HTR-8/SVneo (cell line): ENCODE data around the gene LIG1.
A peak's percentile ranks its signal among the peaks of the same experiment; 100 is the strongest.

Experiments
- DNase-seq: peaks from one replicate; pipeline ENCODE4 v3.0.0; 2011; ENCODE audit warnings: low spot score, mixed read lengths; ENCODE audit not compliant: insufficient read length
- FAIRE-seq: peaks from 2 replicates; lab custom pipeline; 2011; peaks lifted over from hg19 to GRCh38; lab: Jason Lieb, UNC

LIG1 gene

DNA sequence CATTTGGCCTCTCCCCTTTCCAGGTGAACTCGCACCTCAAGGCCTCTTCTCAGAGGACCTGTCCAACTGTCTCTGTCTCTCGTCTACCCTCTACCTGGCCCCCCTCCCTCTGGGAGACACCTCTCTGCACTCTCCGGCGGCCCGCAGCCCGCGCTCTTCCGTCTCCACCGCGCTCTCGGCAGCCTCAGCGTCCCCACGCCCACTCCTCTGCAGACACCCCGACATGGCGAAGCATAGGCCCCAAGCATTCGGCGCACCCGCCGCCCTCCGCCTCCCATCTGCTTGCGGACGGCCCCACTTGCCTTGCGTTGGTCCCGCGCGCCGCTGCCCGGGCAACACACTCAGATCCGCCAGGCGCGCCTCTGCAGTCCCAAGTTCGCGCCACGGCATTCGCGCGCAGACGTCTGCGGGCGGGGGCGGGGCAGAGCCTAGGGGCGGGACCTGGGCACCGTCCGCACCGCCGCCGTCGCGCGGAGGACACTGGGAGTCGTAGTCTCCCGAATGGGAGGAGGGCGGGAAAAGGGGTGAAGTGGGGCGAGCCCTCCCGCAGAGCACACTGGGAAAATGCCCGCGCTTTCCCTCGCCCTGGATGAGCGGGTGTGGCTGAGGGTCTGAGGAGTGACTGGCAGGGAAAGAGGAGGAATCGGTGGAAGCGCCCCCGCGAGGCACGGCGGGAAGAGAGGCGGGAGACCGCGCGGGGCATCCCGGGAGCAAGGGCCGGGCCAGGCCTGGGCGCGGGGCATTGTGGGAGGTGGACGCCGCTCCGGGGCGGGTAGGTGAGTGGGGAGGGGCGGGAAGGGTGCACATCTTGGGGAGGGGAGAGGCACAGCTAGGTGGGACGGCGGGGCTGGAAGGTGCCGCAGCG, at the start of gene LIG1, which contains the start of gene ZSWIM9:
LIG1 (minus strand) TSS at position 406 of the 865 bp plus-strand sequence. CDS start 4,778 bp downstream, outside the sequence.
ZSWIM9 (plus strand) TSS at position 742 of the 865 bp plus-strand sequence. CDS start 1,123 bp downstream, outside the sequence.
- FAIRE-seq (peak; percentile 98), DNase-seq (peak; percentile 95)

DNA sequence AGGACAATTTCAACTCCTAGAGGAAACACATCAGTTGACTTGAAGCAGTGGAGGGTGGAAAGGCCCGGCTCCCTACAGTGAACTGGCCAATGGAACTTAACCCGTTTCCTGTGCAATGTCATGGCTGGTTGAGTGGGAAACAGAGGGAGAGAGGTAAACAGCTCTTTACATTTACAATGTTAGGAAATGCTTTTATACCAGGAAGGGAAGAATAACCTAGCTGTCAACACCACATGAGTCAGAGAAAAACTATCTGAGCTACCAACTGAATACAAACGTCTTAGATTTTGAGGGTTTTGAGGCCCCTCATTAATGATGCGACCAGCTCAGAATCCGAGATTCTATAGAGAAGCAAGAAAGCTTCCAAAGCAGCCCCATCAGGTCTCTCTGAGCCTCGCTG, 48.9 kb upstream of the LIG1 start:
- DNase-seq = peak; percentile 42
- peak; percentile 74 for FAIRE-seq

DNA sequence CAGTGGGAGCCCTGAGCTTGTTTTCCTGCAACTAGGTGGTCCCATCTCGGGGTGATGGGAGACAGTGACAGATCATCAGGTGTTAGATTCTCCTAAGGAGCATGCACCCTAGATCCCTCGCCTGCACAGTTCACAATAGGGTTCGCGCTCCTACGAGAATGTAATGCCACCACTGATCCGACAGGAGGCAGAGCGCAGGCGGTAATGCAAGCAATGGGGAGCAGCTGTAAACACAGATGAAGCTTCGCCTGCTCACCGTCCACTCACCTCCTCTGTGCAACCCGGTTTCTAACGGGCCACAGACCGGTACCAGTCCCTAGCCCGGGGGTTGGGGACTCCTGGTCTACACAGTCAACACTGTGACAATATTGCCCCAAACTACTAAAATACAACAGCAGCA, 46.8 kb upstream of the LIG1 start:
- FAIRE-seq = no peak
- no peak for DNase-seq

DNA sequence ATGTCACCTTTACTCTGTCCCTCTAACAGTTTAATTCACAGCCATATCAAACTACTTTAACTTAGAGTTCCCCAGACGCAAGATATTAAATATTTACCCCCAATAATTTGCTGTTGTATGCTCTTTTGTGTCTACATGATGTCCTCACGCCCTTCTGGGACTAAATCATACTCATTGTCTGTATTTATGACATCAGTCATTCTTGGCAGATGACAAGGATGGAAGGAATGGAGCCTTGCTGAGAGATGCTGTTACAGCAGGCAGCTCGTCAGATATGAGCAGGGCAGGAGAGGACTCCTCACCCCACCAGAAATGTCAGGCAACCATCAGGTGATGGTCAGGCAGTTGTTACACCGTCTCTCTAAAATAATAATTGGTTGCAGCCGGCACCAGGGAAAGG, 43.8 kb upstream of the LIG1 start:
- FAIRE-seq (no peak), DNase-seq (no peak)

DNA sequence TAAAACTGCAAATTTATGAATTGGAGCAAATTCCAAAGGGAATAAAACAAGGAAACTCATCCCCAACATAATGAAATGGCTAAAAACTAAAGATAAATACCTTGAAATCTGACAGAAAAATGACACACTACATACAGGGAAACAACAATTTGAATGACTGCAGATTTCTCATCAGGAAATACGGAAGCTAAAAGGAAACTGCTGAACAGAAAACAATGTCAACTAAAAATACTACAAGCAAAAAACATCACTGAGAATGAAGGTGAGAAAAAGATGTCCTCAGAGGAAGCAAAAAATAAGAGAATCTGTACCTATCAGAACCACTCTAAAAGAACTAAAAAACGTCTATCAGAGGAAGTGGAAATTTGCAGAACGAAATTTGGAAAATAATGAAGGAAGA, 39.9 kb upstream of the LIG1 start:
- no peak for FAIRE-seq

DNA sequence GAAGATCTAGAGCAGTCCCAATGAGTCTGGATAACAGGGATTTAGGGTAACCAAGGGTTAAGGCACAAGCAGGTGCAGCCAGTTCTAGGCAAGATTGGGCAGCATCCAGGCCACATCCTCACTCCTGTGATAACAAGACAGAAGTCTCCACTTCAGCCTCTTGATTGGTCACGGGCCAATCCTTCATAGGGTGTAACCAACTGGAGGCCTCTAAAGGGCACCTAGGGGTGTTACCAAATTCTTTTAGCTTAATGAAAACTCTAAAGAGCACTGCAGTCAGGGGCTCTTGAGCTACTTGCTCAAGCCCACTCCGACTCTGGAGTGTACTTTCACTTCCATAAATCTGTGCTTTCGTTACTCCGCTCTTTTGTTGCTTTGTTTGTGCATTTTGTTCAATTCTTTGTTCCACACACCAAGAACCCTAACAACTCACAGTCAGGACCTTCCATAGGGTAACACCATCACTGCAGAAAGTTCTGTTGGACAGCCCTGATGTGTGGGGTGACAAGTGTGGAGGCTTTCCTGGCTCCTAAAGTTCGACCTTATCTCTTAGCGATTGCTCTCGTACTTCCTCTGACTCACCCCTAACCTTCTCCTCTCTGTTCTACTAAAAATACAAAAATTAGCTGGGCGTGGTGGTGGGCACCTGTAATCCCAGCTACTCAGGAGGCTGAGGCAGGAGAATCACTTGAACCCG, 36.4 kb upstream of the LIG1 start:
- DNase-seq = no peak

More for the DNA sequence above, 39.9 kb upstream of the LIG1 start:
- no peak for DNase-seq

DNA sequence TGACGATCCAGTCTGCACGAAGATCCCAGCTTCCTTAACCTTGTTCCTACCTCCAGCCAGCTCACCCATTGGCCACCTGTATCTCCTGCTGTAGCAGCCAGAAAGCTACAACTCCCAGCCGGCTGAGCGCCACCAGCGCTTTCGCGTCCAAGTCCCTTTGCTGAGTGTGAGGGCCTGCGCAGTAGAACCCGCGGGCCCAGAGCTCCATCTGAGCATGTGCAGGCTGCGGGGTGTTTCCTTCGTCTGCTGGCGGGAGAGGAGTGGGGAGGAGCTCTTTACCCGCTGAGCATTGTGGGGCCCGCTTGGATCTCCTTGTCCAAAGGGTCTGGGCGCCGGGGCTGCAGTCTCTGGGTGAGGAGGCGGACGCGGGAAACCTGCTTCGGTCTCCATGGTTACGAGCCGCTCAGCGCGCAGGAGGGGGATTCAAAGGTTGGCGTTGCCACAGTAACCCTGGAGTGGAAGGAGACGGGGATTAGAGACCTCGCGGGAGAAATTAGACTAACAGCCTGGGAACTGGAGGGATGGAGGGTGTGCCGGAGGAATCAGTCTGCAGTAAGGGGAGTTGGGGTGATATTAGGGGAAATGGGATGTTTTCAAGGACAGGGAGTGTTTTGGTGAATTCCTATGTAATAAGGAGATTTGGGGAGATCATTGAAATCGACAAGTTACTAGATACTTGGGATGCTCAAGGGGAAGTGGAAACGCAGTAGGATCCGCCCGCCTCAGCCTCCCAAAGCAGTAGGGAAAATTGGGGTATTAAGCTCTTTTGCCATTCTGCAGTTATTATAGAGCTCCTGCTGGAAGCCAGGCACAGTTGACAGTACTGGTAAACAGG, 33.9 kb upstream of the LIG1 start:
- DNase-seq = peak; percentile 96

More for the DNA sequence above, 36.4 kb upstream of the LIG1 start:
- FAIRE-seq = no peak

DNA sequence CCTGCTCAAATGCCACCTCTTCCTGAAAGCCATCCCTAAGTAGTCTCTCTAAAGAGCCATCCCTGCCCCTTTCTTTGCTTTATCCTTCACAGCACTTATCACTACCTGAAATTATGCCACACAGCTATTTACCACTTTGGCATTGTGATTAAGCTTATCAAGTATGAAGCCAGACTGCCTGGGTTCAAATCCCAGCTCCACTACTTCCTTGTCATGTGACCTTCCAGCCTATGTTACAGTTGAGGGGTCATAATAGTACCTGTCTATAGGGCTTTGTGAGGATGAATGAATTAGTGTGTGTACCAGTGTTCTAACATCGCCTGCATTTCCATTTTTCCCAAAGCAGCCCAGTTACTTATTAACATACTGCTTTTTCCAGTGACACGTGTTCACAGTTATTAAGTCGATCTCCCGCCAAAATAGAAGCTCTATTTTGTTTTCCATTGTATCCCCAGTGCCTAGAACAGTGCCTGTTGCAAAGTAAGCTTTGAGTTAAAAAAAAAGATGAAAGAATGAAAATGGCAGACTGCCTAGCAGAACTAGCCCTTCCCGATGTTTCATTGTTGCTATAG, 33.2 kb upstream of the LIG1 start:
- FAIRE-seq (no peak), DNase-seq (no peak)

More for the DNA sequence above, 33.9 kb upstream of the LIG1 start:
- peak; percentile 91 for FAIRE-seq

DNA sequence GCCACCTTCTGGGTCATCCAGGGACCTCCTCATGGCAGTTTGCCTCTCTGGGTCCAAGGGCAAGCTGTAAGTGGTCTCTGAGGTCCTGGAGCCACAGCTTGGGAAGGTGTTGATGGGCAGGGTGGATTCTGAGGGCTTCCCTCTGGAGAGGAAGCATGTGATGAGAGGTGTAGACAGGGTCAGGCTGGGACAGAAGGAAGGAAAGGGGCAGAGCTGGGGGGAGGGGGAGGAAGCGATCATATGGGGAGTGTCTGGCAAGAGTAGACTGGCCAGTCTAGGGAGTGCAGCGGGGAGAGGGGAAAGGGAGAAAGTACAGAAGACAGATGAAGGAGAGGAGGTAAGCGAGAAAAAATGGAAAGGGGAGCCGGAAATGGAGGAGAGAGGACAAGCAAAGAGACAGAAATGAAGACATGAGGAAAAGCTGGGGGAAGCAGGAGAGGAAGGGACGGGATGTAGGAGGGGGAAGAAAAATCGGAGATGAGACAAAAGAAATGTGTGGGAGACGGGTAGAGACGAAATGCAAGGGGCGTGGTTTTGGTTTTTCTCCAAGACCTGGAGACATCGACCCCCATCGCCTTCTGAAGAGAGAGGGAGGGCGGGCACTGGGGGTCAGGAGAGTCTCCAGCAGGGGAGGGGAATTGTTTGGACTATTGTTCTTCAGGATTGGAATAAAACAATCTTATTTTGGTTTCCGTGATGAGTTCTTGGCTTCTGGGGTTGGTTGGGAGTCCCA, 27.0 kb upstream of the LIG1 start:
- DNase-seq (no peak), FAIRE-seq (no peak)

DNA sequence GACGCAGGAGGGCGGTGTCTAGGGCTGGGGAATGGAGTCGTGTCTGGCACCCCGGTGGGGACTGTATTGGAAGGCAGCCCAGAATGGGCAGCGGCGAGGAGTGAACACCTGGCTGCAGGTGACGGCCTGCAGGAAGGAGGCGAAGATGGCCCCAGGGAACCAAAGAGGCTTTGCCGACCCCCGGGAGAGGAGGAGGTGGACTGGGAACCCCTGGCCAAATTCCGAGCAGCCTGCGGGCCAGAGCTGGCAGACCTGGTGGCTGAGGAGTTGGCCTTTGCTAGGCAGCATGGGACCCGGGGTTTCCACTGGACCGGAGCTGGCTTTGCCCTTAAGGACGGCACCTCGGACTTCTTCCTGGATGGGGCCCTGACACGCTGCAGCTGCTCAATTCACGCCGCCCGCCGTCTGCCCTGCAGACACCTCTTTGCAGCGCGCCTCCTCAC, 26.2 kb upstream of the LIG1 start:
- no peak for DNase-seq
- FAIRE-seq = no peak

DNA sequence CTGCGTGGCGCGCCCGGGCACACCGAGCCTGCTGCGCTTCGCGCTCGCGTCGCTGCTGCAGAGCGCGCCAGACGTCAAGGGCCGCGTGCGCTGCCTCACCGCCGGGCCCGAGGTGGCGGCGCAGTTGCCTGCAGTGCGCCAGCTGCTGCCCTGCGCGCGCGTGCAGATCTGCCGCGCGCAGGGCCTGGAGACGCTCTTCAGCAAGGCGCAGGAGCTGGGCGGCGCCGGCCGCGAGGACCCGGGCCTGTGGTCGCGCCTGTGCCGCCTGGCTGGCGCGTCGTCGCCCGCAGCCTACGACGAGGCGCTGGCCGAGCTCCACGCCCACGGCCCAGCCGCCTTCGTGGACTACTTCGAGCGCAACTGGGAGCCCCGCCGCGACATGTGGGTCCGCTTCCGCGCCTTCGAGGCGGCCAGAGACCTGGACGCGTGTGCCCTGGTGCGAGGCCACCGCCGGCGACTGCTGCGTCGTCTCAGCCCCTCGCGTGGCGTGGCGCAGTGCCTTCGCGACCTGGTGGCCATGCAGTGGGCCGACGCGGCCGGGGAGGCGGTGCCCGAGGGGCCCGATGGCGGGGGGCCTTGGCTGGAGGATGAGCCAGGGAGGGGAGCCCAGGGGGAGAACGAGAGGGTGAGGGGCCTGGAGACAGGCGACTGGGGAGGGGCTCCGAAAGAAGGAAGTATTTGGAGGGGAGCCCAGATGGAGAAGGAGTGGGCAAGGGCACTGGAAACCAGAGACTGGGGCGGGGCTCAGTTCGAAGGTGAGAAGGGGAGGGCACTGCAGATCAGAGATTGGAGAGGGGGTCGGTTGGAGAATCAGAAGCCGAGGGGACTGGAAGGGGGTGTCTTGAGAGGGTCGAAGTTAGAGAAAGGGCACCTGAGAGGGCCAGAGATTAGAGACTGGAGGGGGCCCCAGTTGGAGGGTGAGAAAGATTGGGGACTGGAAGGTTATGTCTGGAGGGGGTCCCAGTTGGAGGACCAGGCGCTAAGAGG, 25.0 kb upstream of the LIG1 start:
- FAIRE-seq = no peak
- no peak for DNase-seq

DNA sequence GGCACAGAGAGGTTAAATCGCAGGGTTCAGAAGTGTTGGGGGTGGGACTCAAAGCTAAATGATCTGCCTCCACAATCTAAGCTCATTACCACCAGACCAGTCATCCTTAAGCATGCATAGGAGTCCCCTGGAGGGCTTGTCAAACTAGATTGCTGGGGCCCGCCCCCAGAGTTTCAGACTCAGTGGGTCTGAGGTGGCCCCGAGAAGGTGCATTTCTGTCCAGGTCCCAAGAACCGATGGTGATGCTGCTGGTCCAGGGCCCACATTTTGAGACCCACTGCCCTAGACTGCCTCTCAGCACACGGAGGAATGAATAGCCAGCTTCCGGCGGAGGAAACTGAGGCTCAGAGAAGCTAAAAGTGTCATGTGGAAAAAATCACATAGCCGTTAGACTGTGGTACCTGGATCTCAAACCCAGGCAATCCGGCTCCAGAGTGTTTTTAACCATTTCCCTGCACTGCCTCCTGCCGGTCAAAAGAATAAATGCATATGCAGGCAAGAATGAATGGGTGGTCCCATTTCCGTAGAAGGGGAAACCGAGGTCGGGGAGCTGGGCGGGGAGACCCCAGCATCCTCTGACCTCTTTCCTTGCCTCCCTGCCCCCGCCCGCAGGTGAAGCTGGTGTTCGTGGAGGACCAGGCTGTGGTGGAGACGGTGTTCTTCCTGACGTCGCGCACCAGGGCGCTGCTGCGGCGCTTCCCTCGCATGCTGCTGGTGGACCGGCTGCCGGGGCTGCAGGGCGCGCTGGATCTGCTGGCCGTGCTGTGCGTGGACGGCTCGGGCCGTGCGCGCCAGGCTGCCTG, 24.1 kb upstream of the LIG1 start:
- FAIRE-seq (no peak), DNase-seq (no peak)

DNA sequence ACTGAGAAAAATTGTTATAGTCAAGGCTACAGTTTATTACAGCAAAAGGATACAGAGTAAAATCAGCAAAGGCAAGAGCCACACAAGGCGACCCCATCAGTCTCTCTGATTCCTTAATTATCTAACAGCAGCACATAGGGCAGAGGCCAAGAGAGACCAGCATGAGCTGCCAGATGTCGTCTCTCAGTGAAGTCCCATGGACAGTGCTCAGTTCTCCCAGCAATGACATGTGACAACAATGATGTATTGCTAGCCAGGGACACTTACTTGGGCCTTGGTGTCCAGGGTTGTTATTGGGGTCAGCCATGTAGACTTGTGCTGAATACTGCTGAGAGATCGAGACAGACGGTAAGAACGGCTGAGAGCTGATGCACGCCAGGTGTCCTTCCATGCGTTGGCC, 22.6 kb upstream of the LIG1 start:
- DNase-seq = no peak
- no peak for FAIRE-seq

DNA sequence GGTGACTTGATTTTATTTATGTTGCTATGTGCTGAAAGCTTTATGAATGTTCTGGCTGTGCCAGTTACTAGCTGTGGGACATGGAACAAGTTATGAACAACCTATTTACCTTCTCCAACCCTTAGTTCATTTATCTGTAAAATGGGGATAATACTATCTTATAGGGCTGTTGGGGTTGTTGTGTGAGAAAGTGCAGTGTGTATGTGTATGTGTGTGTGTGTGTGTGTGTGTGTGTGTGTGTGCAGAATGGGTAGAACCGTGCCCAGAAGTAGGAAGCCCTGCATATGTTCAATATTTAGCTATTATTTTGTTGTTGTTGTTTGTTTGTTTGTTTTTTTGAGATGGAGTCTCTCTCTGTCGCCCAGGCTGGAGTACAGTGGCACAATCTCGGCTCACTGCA, 20.7 kb upstream of the LIG1 start:
- DNase-seq = no peak
- FAIRE-seq = no peak

DNA sequence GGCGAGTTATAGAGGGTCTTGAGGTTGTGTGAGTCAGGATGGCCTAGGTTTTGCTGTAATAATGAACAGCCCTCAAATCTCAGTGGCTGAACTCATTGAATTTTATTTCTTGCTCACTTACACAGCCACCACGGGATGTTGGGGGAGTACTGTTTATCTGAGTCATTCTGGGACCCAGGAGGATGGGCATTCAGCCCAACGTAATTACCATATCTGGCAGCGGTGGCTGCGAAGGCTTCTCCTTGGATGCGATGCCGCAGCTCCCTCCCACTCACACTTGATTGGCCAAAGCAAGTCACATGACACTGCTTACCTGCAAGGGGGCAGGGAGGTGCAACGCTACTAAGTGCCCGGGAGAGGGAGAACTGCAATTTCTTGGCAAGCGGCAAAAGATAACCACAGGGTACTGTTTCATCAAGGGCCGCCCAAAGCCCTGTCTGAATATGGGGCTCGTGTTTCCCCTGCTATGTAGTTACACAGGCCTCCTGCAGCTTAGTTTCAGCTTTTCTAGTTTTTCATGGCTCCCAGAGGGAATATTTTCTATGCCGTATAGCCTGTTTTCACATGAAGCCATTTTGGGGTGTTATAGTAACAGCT, 20.2 kb upstream of the LIG1 start:
- FAIRE-seq (peak; percentile 57), DNase-seq (no peak)

DNA sequence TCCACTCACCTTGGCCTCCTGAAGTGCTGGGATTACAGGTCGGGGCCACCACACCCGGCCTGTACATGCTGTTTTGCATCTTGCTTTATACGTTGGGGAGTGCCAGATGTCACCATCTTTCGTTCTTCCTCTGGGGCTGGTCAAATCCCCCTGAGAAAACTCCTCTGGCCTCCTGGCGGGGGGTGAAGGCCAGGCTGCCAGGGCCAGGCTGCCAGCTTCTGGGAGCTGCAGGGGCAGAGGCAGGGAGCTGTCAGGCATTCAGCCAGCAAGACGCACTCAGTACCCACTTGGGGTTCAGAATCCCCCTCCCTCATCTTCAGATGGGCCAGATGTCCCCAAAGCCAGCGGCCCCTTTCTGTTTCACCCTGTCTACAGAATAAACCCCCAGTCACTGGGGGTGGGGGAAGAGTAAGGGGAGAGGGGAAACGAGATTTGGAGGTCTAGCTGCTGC, 16.4 kb upstream of the LIG1 start:
- DNase-seq (no peak), FAIRE-seq (no peak)

DNA sequence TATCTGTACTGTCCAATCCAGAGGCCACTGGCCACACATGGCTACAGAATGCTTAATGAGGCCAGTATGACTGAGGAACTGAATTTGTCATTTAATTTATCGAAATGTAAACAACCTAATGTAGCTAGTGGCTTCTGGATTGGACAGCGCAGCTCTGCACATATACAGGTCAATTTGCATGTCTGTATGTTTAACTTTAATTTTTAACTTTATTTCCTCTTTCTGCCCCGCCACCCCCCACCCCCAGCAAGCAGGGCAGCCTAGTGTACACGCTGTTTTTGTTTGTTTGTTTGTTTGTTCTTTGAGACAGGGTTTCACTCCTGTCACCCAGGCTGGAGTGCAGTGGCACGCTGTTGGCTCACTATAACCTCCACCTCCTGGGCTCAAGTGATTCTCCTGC, 15.9 kb upstream of the LIG1 start:
- FAIRE-seq (no peak), DNase-seq (no peak)
